HuH-7.5 (cell line): ENCODE data around the gene NANOS3.
A peak's percentile ranks its signal among the peaks of the same experiment; 100 is the strongest.

Experiments used
- DNase-seq: peaks from one replicate; pipeline ENCODE4 v3.0.0; 2011; ENCODE audit warnings: low spot score

NANOS3 gene

DNA sequence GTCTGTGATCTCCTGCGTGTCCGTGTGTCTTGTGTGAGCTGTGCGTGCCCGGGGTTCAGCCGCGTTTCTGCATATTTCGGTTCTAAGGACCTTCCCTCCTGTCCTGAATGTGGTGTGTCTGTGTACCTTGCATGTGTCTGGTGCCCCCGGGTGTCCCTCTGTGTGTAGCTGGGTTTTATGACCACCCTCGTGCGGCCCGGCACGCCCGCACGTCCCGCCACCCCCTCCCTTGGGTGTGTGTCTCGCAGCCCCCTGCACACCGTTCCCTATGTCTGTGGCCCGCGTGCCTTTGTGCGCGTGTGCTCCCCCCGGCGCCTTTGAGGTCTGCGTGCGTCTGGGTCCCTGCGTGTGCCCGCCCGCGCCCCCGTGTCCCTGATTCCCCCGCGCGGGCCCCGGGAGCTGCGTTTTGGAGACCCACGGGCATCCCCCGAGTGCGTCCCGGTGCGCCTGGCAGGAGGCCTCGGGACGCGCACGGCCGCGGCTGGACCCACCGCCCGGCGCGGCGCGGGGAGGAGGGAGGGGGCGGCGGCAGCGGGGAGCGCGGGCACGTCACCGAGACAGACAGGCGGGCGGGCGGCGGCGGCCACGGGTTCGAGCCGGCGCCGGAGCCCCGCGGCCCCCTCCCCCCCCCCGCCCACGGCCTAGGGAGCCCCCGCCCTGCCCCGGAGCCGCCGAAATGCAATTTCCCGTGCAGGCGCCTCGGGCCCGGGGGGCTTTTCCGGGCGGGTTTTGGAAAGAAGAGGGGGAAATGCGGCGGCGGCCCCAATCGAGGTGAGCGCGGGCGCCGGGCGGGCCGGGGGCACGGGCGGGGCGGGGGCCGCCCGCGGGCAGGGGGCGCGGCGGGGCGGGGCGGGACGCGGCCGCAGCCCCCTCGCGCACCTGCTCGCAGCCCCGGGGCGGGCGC lies 12.0 kb upstream of the NANOS3 start:
- no peak for DNase-seq

DNA sequence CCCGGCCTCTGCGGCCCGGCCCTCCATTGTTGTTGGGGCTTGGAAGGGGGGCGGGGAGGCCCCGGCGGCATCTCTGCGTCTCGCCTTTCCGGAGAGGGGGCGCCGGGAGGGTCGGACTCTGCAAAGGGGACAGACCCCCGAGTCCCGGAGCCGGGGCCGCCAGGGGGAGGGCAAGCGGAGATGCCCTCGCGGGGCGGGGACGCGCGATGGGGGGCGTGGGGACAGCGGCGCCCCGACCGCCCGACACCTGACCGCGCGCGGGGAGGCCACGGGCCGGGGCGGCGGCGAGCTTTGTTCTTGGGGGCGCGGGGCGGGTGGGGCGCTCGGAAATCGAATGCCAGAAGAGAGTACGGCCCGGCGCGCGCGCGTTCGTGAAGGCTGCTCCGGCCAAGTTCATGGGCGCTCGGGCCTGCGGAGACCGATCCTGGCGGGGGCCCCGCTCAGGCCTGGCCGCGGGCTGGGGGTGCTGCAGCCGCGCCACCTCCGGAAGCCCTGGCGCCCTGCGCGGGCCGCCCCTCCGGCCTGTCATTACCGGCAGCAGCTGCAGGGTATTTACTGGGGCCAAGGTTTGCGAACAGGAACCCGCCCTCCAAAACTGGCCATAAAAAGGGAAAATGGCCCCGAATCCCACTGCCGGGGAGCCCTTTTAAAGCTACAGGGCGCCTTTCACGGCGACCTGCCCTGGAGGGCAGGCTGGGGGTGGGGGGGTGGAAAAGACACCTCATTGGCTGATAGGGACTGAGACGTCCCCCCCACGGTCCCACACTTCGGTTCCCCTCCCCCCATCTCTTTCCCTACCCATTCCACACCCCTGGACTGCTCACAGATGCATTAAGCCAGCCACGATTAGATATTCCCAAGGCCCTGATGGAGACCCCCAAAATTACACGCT lies 11.1 kb upstream of the NANOS3 start:
- DNase-seq, result peak; percentile 69

DNA sequence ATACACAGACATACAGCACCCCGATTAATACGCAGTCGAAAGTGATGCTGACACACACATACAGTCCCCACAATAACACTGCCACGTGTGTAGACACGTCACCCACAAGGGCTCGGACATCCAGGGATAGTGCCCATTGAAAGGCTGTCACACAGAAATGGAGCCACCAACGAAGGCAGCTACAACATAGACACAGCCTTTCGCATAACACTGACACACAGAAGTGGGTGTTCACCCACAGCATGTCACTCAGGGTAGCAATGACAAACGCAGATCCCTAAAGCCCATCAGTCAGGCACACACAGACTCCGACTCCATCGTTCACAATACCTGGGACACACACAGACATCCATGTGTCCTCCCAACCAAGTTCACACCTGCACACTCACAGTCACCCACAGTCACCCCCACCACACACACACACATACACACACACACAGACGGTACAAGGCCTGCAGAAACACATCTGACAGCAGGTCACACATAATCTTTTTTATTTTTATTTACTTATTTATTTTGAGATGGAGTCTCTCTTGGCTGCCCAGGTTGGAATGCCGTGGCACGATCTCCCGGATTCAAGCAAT lies 10.4 kb upstream of the NANOS3 start:
- no peak for DNase-seq

- no peak for DNase-seq
These were observed 8.3 kb upstream of the NANOS3 start for GRCh38 chr19:13868663-13869062.

- DNase-seq, result no peak
These were observed 7.7 kb upstream of the NANOS3 start for GRCh38 chr19:13869281-13869680.

GRCh38 chr19:13870873-13871272 lies 6.1 kb upstream of the NANOS3 start:
- no peak for DNase-seq

- no peak for DNase-seq
These were observed 4.6 kb upstream of the NANOS3 start for GRCh38 chr19:13872339-13872694.

- DNase-seq, result peak; percentile 94
These were observed 4.1 kb upstream of the NANOS3 start for GRCh38 chr19:13872695-13873389.

- no peak for DNase-seq
These were observed 3.0 kb upstream of the NANOS3 start for GRCh38 chr19:13873834-13874515.

- DNase-seq, result no peak
These were observed 1.1 kb upstream of the NANOS3 start for GRCh38 chr19:13875824-13876223.

DNA sequence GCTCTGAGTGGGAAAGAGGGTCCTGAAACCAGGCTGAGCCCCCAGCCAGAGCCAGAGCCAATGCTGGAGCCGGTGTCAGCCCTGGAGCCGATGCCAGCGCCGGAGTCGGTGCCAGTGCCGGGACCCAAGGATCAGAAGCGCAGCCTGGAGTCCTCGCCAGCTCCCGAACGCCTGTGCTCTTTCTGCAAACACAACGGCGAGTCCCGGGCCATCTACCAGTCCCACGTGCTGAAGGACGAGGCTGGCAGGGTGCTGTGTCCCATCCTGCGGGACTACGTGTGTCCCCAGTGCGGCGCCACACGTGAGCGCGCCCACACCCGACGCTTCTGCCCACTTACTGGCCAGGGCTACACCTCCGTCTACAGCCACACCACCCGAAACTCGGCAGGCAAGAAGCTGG lies 369 bp downstream of the NANOS3 start:
- DNase-seq, result no peak

DNA sequence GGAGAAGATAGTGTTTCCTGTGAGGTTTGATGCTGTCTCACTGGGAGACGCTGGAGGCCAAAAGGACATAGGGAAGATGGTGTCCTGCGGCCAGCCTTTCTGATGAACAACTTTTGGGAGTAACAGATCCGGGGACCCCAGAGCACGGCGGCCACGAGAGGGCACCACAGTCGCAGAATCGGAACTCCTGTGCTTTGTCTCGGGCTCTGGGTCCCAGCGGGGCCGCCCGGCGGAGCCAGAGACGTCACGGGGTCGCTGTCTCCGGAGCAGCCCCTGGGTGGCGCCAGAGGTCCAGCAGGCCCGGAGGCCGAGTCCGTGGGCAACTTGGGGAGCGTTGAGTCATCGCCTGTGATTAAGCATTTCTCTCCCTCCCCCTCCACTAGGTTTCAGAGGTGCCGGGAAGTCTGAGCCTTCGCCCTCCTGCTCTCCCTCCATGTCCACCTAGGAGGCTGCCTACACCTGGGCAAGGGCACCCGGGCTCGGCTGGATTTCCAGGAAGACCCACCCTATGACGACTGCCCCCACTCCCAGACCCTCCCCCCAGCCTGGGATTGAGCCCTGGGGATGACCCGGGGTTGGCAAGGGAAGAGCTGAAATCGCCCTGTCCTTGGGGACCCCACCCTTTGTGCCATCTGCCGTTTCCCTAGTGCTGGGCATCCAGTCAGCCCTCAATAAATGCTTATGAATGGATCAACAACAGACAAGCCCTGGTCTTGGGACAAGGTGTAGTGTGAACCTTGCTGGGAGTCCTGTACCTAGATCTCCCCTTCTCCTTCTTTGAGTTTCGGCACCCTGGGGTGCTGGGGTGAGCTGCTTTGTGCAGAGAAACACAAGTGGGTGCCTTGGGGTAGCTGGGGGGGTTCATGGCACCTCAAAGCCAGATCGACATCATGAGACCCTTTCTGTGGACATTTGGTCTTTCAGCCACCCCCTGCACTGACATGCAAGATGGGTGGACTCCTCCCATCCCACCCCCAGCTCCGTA lies 3.4 kb downstream of the NANOS3 start:
- peak; percentile 98 for DNase-seq

DNA sequence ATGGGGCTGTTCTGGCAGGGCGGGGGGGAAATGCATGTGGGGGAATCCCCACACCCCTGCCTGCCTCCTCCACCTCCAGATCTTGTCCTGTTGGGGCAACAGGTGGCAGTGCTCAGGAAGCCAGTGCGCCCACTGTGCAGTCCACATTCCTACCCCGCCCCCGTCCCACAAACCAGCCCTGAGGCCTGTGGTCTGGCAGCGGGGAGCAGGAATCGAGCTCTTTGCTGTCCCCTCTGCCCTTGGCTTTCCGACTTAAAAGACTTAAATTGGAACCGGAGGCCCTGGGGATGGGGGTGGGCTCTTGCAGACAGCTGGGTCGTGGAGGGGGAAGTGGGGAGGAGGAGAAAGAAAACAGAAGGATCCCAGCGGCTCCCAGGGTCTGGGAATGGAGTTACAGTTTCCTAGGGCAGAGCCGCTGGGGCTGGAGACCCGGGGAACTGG lies 4.3 kb downstream of the NANOS3 start:
- no peak for DNase-seq

GRCh38 chr19:13881692-13882418 lies 4.9 kb downstream of the NANOS3 start:
- DNase-seq, result no peak

- DNase-seq, result no peak
These were observed 5.5 kb downstream of the NANOS3 start for GRCh38 chr19:13882419-13882795.

DNA sequence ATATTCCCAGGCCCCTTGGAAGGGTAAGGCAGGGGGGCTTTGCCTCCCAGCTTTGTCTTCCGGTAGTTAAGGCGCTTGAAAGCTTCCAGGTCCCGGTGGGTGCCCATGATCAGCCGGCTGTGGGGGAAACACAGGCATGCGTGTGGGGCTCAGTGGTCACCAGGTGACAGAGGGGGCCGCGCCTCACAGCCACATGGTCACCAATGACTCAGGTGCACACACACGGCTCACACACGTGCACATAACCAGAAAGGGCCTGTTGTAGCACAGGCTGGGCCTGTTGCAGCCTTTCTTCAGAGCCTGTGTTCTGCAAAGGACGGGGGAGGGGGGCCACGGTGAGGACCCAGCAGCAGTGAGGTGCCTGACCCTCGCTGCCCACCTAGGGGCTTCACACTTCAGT lies 5.9 kb downstream of the NANOS3 start:
- DNase-seq, result no peak

DNA sequence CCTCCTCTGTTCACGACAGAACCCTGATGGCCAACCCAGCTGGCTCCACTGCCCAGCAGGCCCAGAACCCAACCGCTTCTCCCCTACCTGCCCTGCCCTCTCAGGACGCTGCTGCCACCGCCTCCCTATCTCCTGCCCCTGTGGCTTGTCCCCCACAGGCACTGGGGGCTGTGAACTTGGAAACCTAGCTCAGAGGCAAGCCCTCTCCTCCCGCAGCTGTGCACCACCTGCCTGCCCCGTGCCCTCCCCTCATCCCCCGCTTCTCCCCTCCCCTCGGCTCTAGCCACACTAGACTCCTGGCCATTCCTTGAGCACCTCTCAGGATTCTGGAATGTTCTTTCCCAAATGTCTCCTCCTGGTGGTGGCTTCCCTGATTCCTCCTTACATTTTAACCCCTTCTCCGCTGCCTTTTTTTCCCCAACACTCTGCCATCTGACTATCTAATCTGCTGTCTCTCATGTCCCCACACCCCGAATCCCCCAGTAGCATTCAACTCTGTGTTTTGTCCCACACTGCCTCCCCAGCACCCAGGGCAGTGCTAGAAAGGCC lies 6.7 kb downstream of the NANOS3 start:
- no peak for DNase-seq

DNA sequence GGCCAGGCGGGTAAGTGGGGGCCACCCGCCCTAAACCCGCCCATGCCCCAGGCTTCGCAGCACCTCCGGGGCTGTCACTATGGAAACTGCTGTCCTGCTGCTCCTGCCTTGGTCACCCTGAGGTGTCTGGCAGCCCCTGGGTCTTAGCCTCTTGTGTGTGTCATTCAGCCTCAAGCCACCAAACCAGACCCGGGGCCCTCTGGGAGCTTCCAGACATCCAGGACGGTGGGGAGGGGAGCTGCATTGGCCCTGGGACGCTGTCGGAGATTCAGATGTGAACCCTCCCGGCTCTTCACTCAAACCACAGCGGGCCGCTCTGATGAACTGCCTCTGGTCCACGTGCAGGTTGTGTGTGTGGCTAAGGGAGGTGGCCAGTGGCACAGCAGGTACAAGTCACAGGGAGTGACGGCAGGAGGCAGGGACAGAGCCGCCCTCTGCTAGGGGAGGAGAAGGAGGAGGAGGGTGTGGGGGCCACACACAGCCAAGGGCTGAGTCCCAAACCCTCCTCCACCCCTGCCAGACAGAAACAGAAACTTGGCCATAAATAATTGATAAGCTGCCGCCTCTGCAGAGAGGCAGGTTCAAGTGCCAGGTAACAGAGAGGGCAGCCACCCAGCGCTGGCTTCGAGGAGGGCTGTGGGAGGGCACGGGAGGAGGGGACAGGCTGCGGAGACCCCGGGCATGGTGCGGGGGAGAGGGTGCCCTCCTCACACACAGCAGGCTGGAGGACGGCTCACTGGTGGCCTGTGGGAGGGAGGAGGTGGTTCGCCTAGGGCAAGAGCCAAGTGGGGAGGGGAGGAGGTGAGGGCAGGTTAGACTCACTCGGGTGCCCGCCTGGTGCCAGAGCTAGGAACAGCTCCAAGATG lies 8.0 kb downstream of the NANOS3 start:
- no peak for DNase-seq
